Chondrocyte (in vitro differentiated cells): Measurements from ENCODE around the gene TRAF1. TPM values are rescaled to one million over a fixed set of nuclear protein-coding genes. Genes with fewer than 3 reads are reported as not detected.
A peak's percentile ranks its signal among the peaks of the same experiment; 100 is the strongest.

Experiments used
- DNase-seq: peaks from one replicate; pipeline ENCODE4 v3.0.0; 2021; ENCODE audit warnings: mixed read lengths, low spot score
- H3K27ac Mint-ChIP-seq: one replicate; pipeline ENCODE4 v1.8.0; 2021; ENCODE audit warnings: mild to moderate bottlenecking, moderate library complexity, mixed read lengths; ENCODE audit not compliant: unreplicated experiment
- H3K27me3 Mint-ChIP-seq: 2 replicates; pipeline ENCODE4 v1.8.0; 2021; ENCODE audit warnings: low read depth, mixed read lengths
- H3K36me3 Mint-ChIP-seq: 2 replicates; pipeline ENCODE4 v1.8.0; 2021; ENCODE audit warnings: low read depth, mixed read lengths
- H3K4me1 Mint-ChIP-seq: 2 replicates; pipeline ENCODE4 v1.8.0; 2021; ENCODE audit warnings: low read depth, mild to moderate bottlenecking, mixed read lengths
- H3K4me3 Mint-ChIP-seq: one replicate; pipeline ENCODE4 v1.8.0; 2021; ENCODE audit warnings: mild to moderate bottlenecking, moderate library complexity, mixed read lengths; ENCODE audit not compliant: unreplicated experiment
- H3K9me3 Mint-ChIP-seq: 2 replicates; pipeline ENCODE4 v1.8.0; 2021; ENCODE audit warnings: low read depth, mixed read lengths
- total RNA-seq: library from RNA; stranded (reverse); gene quantifications from 3 replicates; pipeline ENCODE4 v1.2.1, GENCODE V29; 2021
- TF ChIP-seq, protein P1 (sequence below): fragments of 200-600 bp; sonication (generic); IDR thresholded peaks from 2 replicates; pipeline ENCODE4 v1.5.0; 2021; ENCODE audit warnings: antibody characterized with exemption, mild to moderate bottlenecking, moderate library complexity

Gene TRAF1
- total RNA-seq, 1 donor from 2014 or later = 10.8 TPM

DNA sequence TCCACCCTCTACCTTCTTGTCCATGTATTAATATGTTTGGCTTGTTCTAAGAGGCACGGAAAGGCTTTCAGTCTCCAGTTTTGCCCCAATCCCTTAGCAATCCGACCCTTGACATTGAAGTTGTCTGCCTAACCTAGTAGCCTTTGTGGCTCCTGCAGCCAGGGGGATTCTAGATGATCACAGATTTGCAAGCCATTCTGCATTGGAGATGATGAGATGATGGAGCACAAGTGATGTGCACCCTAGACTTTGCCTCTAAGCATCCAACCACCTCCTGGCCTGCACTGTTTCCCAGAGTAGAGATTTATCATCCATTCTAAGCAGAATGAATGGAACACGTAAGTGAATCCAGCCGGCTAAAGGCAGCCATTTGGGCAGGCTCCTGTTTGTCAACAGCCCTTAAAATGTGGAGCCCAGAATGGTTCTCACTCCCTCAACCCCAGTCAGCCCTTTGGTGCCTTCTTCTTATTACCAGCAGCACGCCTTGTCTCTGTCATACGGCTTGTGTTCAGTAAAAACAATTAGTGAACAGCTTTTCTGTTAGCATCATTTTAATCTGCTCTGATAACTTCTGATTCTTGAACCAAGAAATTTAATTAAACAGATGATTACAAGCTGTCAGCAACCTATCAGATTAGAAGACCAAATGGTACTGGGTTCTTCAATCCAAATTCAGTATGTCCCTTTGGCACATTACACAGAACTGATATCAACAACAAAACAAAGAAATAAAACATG, 5.7 kb upstream of the TRAF1 start:
- no peaks in the 10 kb centered on the region for H3K27me3 Mint-ChIP-seq
- H3K4me3 Mint-ChIP-seq = no peak overlapping the region
- no peak for DNase-seq
- H3K27ac Mint-ChIP-seq = peak overlapping the region; percentile 100
- no peaks in the 10 kb centered on the region for H3K36me3 Mint-ChIP-seq
- TF ChIP-seq, protein P1, sequence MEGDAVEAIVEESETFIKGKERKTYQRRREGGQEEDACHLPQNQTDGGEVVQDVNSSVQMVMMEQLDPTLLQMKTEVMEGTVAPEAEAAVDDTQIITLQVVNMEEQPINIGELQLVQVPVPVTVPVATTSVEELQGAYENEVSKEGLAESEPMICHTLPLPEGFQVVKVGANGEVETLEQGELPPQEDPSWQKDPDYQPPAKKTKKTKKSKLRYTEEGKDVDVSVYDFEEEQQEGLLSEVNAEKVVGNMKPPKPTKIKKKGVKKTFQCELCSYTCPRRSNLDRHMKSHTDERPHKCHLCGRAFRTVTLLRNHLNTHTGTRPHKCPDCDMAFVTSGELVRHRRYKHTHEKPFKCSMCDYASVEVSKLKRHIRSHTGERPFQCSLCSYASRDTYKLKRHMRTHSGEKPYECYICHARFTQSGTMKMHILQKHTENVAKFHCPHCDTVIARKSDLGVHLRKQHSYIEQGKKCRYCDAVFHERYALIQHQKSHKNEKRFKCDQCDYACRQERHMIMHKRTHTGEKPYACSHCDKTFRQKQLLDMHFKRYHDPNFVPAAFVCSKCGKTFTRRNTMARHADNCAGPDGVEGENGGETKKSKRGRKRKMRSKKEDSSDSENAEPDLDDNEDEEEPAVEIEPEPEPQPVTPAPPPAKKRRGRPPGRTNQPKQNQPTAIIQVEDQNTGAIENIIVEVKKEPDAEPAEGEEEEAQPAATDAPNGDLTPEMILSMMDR = no peak
- H3K4me1 Mint-ChIP-seq = peaks cover 90% of the 10 kb centered on the region
- no peaks in the 10 kb centered on the region for H3K9me3 Mint-ChIP-seq

DNA sequence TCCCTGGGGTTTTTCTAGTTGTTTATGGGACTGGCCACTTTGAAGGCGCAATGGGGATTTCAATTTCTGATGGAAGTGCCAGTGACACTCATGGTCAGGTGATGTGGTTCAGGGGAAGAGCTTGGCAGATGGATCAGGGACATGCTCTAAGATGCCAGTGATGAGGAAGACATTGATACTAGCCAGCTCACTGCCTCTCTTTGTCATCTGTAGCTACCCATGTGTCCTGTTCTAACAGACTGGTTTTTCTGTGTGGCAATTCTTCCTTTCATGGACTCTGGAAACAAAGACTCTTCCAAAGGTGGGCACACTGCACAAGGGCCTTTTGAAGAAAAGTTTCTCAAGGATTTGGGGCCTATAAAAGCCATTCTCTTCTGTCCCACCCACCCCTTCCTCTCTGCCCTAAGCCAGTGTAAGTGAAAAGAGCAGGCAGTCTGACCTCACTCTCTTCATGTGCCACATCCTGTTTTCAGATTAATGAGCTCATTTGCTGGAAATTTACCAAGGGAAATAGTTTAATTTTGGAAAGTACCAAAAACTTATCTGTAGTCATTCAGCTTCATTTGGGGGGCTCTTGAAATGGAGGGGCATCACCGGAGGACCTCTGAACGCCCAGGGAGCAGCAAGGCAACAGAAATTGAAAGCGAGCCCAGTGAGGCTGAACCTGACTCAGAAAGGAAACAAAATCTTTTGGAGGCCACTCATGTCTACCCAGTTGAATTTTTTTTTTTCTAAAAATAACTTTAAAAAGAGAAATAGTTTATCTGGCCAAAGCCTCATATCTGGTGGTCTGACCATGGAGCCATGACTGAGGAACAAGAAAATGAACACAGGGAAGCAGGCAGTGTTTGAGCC, 4.9 kb upstream of the TRAF1 start:
- Mint-ChIP-seq H3K9me3 (no peaks in the 10 kb centered on the region), H3K4me1 (peaks cover 88% of the 10 kb centered on the region), H3K27ac (peak overlapping the region; percentile 100), H3K27me3 (no peaks in the 10 kb centered on the region), H3K36me3 (no peaks in the 10 kb centered on the region), H3K4me3 (peak overlapping the region; percentile 34)
- no peak for DNase-seq
- TF ChIP-seq, protein P1 = no peak

DNA sequence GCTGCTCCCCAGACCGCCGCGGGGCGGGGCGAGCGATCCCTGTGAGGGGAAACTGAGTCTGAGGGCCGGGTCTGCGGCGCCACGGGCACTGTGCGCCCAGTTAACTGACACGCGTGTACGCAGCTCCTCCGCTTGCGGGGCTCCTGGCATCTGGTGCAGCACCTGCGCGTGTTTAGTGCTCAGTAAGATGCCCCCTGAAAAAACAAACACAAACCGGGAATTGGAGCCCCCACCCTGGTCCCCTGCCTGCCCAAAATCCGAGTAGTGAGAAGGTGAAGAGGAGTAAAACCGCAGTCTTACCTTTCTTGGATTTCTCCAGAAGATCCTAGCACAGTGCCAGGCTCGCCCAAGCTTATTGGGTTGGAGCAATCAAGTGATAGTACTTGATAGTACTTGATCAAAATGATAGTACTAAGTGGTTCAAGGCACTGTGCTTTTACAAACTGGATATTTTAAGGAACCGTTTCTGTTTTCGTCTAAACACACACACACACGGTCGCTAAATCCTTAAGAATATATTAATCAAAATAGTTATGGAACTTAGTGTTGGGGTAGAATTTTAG, 2.7 kb upstream of the TRAF1 start:
- peak overlapping the region; percentile 54 for H3K27ac Mint-ChIP-seq
- peaks cover 88% of the 10 kb centered on the region for H3K4me1 Mint-ChIP-seq

DNA sequence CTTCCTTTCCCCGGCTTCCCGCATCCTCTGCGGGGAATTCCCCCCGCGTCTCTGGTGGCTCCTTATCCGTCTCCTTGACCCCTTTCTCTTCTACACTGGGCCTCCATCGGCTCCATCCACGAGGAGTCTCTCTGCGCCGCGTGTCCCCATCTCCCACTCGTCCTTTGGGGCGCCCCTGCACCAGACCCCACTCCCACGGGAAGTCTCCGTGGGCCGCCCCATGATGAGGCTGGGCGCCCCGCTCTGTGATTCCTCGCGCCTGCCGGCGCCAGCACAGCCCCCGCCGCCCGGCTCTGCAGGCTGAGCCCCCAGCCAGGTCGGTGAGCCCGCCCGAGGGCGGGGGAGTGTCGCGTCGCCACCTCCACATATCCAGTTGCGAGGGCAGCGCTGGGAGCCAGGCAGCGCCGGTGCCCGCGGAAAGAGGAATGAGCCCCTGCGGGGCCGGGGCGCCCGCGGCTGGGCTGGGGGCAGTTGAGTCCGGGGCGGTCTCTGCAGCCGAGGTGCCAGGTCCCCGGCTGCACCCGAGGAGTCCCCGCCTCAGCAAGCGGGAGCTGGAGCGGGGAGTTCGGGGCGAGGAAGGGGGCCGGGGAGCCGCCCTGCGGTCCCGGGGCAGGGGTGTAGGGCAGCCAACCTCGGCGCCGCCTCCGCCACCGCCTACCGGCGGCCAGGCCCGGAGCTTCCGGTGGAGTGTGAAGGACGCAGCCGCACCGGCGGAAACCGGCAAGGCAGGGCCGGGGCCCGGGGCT, 2.1 kb upstream of the TRAF1 start:
- Mint-ChIP-seq H3K27ac (peak overlapping the region; percentile 86), H3K27me3 (no peaks in the 10 kb centered on the region), H3K36me3 (no peaks in the 10 kb centered on the region), H3K4me3 (no peak overlapping the region), H3K9me3 (no peaks in the 10 kb centered on the region), H3K4me1 (peaks cover 88% of the 10 kb centered on the region)
- DNase-seq = no peak
- TF ChIP-seq, protein P1 = peak; percentile 53

More for the DNA sequence above, 2.7 kb upstream of the TRAF1 start:
- Mint-ChIP-seq H3K36me3 (no peaks in the 10 kb centered on the region), H3K9me3 (no peaks in the 10 kb centered on the region), H3K27me3 (no peaks in the 10 kb centered on the region), H3K4me3 (no peak overlapping the region)
- DNase-seq = no peak
- TF ChIP-seq, protein P1 = no peak
